Endodermal cell (in vitro differentiated cells): ENCODE data around the gene BTN2A1. TPM values are rescaled to one million over a fixed set of nuclear protein-coding genes. Genes with fewer than 3 reads are reported as not detected.
"Not testable (repeated sequence)": the region's sequence is repeated elsewhere in the genome, so short reads cannot be mapped to it uniquely, and the experiment has no call there.

Experiments
- DNase-seq: peaks from one replicate; pipeline ENCODE4 v3.0.0-alpha.2; 2017
- H3K27ac ChIP-seq: 2 replicates; pipeline ENCODE4 v1.5.1; 2013; ENCODE audit warnings: mild to moderate bottlenecking, low read depth, low read length, moderate library complexity
- H3K27me3 ChIP-seq: 2 replicates; pipeline ENCODE4 v1.6.1; 2013; ENCODE audit warnings: mild to moderate bottlenecking, low read length, moderate library complexity; ENCODE audit not compliant: insufficient read depth, control insufficient read depth, poor library complexity, severe bottlenecking
- H3K36me3 ChIP-seq: 2 replicates; pipeline ENCODE4 v1.7.0; 2013; ENCODE audit warnings: mild to moderate bottlenecking, low read length, moderate library complexity; ENCODE audit not compliant: control insufficient read depth, insufficient read depth
- H3K4me1 ChIP-seq: one replicate; pipeline ENCODE4 v1.7.0; 2013; ENCODE audit warnings: low read length; ENCODE audit not compliant: control insufficient read depth, insufficient read depth
- H3K4me3 ChIP-seq: 2 replicates; pipeline ENCODE4 v1.5.1; 2013; ENCODE audit warnings: mild to moderate bottlenecking, low read length, moderate library complexity
- H3K9ac ChIP-seq: 2 replicates; pipeline ENCODE4 v1.6.1; 2013; ENCODE audit warnings: mild to moderate bottlenecking, low read length, moderate library complexity; ENCODE audit not compliant: poor library complexity, severe bottlenecking; ENCODE audit errors: extremely low read depth
- H3K9me3 ChIP-seq: 2 replicates; pipeline ENCODE4 v1.6.1; 2013; ENCODE audit warnings: mild to moderate bottlenecking, low read length, moderate library complexity; ENCODE audit not compliant: control insufficient read depth
- H3K27ac Mint-ChIP-seq: 2 replicates; pipeline ENCODE4 v1.8.0; 2020; ENCODE audit warnings: mixed read lengths
- H3K27me3 Mint-ChIP-seq: 2 replicates; pipeline ENCODE4 v1.8.0; 2021; ENCODE audit warnings: mild to moderate bottlenecking, mixed read lengths; ENCODE audit not compliant: insufficient read depth
- H3K36me3 Mint-ChIP-seq: 2 replicates; pipeline ENCODE4 v1.8.0; 2020; ENCODE audit warnings: low read depth, mixed read lengths
- H3K4me1 Mint-ChIP-seq: 2 replicates; pipeline ENCODE4 v1.8.0; 2020; ENCODE audit warnings: mixed read lengths
- H3K4me3 Mint-ChIP-seq: 2 replicates; pipeline ENCODE4 v1.8.0; 2020; ENCODE audit warnings: mild to moderate bottlenecking, moderate library complexity, mixed read lengths
- H3K9me3 Mint-ChIP-seq: 2 replicates; pipeline ENCODE4 v1.8.0; 2020; ENCODE audit warnings: mild to moderate bottlenecking, mixed read lengths
- CTCF ChIP-seq: fragments of 200-600 bp; sonication (generic); conservative IDR thresholded peaks from 2 replicates; pipeline ENCODE4 v1.5.0; 2021; ENCODE audit warnings: antibody characterized with exemption, mild to moderate bottlenecking
- WGBS, 2 experiments: methylation state at CpG; one replicate each; pipeline versions ENCODE4 v1.1.5 to v1.1.7; 2013; ENCODE audit warnings: missing lambda C conversion rate in 2 of 2, mixed read lengths in 1 of 2; ENCODE audit not compliant: insufficient coverage in 1 of 2, insufficient read length in 1 of 2; 5-methylcytosine and 5-hydroxymethylcytosine counted together
- total RNA-seq, 2 donors: library from RNA; stranded (reverse); fragmentation: NEBNext Ultra II Directional in 1 of 2; extraction: Animal tissue kit (Norgen Biotek cat#: 25700) in 1 of 2; gene quantifications; 2 replicates in 1 of 2; 3 replicates in 1 of 2; pipeline ENCODE4 v1.2.1, GENCODE V29; 2021

BTN2A1 gene
- total RNA-seq, 2 donors from 2014 or later: 15.0 to 18.7 TPM

DNA sequence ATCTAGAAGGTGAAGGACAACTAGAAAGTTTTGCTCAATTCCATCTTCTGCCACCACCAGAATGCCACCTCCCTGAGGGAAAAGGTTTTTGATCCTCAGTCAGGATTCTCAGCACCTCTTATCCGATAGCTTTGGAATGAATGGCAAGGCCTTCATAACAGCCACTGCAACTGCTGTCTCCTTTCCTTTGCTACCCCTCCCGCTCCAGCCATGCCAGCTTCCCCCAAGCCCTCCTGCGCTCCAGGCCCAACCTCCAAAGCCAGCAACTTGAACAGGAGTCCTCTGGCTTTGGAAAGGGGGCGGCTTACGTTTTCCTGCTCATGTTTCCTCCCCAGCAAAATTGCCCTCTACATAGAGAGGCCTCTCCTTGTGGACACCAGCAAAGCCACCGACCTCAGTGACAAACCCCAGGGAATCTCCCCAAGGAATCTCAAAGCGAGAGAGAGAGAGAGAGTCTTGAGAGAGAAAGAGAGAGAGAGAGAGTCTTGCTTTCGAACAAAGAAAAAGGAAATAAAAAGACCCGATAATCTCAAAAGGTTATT lies 420 bp upstream of the BTN2A1 start:
- 25 to 37% methylated on average over 6 to 9 of the region's 9 CpGs for WGBS, 2 experiments
- peaks cover 7% of the 10 kb centered on the region for H3K27me3 Mint-ChIP-seq
- no peaks in the 10 kb centered on the region for H3K4me1 ChIP-seq
- peak overlapping the region; percentile 71 for H3K27ac ChIP-seq
- peaks cover 27% of the 10 kb centered on the region for H3K36me3 Mint-ChIP-seq
- peak overlapping the region; percentile 93 for H3K9ac ChIP-seq
- H3K4me3 Mint-ChIP-seq: peak overlapping the region; percentile 86
- DNase-seq: peak; percentile 79
- peaks cover 8% of the 10 kb centered on the region for H3K27me3 ChIP-seq
- peaks cover 18% of the 10 kb centered on the region for H3K36me3 ChIP-seq
- peak overlapping the region; percentile 98 for H3K4me3 ChIP-seq
- peaks cover 17% of the 10 kb centered on the region for H3K4me1 Mint-ChIP-seq
- H3K9me3 ChIP-seq: no peaks in the 10 kb centered on the region
- peak overlapping the region; percentile 97 for H3K27ac Mint-ChIP-seq
- H3K9me3 Mint-ChIP-seq: no peaks in the 10 kb centered on the region
- no peak for TF ChIP-seq CTCF

DNA sequence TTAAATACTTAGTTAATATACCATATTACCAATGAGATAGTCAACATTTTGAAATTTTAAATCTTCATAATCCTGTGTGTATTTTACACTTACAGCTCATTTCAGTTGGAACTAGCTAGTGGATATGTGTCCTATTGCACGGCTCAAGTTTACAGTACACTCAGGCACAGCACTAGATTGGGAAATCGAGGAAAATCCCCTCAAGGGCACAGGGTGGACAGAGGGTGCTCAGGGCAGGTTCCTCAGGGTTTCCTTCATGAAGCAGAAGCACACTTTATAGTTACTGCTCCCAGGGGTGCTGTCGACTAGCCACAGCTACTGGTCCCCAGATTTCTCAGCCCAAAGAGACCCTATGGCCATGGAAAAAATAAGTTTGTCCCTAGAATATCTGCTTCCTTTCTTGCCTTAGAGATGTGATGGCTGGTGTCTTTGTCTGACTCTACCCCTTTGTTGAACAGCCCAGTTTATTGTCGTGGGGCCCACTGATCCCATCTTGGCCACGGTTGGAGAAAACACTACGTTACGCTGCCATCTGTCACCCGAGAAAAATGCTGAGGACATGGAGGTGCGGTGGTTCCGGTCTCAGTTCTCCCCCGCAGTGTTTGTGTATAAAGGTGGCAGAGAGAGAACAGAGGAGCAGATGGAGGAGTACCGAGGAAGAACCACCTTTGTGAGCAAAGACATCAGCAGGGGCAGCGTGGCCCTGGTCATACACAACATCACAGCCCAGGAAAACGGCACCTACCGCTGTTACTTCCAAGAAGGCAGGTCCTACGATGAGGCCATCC lies 1.5 kb downstream of the BTN2A1 start:
- peaks cover 46% of the 10 kb centered on the region for H3K36me3 Mint-ChIP-seq
- H3K27ac ChIP-seq: no peak overlapping the region
- no peaks in the 10 kb centered on the region for H3K27me3 ChIP-seq
- no peaks in the 10 kb centered on the region for H3K9me3 ChIP-seq
- H3K4me1 ChIP-seq: no peaks in the 10 kb centered on the region
- H3K4me1 Mint-ChIP-seq: peaks cover 17% of the 10 kb centered on the region
- no peak for TF ChIP-seq CTCF
- no peaks in the 10 kb centered on the region for H3K27me3 Mint-ChIP-seq
- H3K36me3 ChIP-seq: peaks cover 36% of the 10 kb centered on the region
- H3K9ac ChIP-seq: no peak overlapping the region
- peak overlapping the region; percentile 98 for H3K4me3 ChIP-seq
- H3K4me3 Mint-ChIP-seq: peak overlapping the region; percentile 86
- WGBS, 2 experiments: 93 to 95% methylated on average over 12 to 16 of the region's 16 CpGs
- H3K9me3 Mint-ChIP-seq: no peaks in the 10 kb centered on the region
- no peak overlapping the region for H3K27ac Mint-ChIP-seq
- no peak for DNase-seq

- H3K4me3 ChIP-seq, H3K9me3 ChIP-seq, H3K27ac ChIP-seq, H3K27ac Mint-ChIP-seq, H3K27me3 Mint-ChIP-seq, DNase-seq, H3K9me3 Mint-ChIP-seq, H3K27me3 ChIP-seq, H3K4me1 ChIP-seq, H3K9ac ChIP-seq, H3K4me3 Mint-ChIP-seq: not testable (repeated sequence)
- Mint-ChIP-seq H3K36me3 (peaks cover 67% of the 10 kb centered on the region), H3K4me1 (peaks cover 17% of the 10 kb centered on the region)
- WGBS, 2 experiments: 75 to 100% methylated on average over 1 to 5 of the region's 5 CpGs
- H3K36me3 ChIP-seq: peaks cover 58% of the 10 kb centered on the region
These were observed 3.6 kb downstream of the BTN2A1 start for GRCh38 chr6:26461353-26461752.
